ENCODE results near the gene DDX31. TPM values are rescaled to one million over a fixed set of nuclear protein-coding genes. Genes with fewer than 3 reads are reported as not detected.

The DDX31 gene
- total RNA-seq, 2 donors from 2014 or later = 7.6 to 19.7 TPM

GRCh38 chr9:132646726-132647125 lies 23.1 kb downstream of the DDX31 start:
- no peaks in the 10 kb centered on the region for H3K9me3 ChIP-seq
- ATAC-seq (ENCODE audit: insufficient number of reproducible peaks, low FRiP score, low read depth) (no peak), DNase-seq (ENCODE audit: low spot score) (no peak)
- no peaks in the 10 kb centered on the region for H3K4me1 ChIP-seq (ENCODE audit: control insufficient read depth in 1 of 2, low read depth in 2 of 2)
- TF ChIP-seq CTCF (IDR thresholded peaks at IDR 0.05) = no peak
- no peak overlapping the region for H3K27ac ChIP-seq
- no peaks in the 10 kb centered on the region for H3K27me3 ChIP-seq (replicated peaks; ENCODE audit: insufficient read depth)
- H3K4me3 ChIP-seq = no peak overlapping the region
- peaks cover 47% of the 10 kb centered on the region for H3K36me3 ChIP-seq

- Histone ChIP-seq H3K27ac (no peak overlapping the region), H3K4me3 (no peak overlapping the region), H3K9me3 (no peaks in the 10 kb centered on the region), H3K36me3 (peaks cover 56% of the 10 kb centered on the region), H3K27me3 (replicated peaks; ENCODE audit: insufficient read depth) (no peaks in the 10 kb centered on the region), H3K4me1 (ENCODE audit: control insufficient read depth in 1 of 2, low read depth in 2 of 2) (no peaks in the 10 kb centered on the region)
- DNase-seq (ENCODE audit: low spot score) (no peak), ATAC-seq (ENCODE audit: insufficient number of reproducible peaks, low FRiP score, low read depth) (no peak)
- TF ChIP-seq CTCF (IDR thresholded peaks at IDR 0.05) = no peak
Measured at GRCh38 chr9:132645711-132646110, 24.1 kb downstream of the DDX31 start.

- H3K36me3 ChIP-seq = peaks cover 60% of the 10 kb centered on the region
- no peak overlapping the region for H3K4me3 ChIP-seq
Measured at GRCh38 chr9:132645306-132645705, 24.5 kb downstream of the DDX31 start.

GRCh38 chr9:132644251-132644650 lies 25.5 kb downstream of the DDX31 start:
- no peak for TF ChIP-seq CTCF (IDR thresholded peaks at IDR 0.05)
- Histone ChIP-seq H3K4me3 (no peak overlapping the region), H3K36me3 (peaks cover 64% of the 10 kb centered on the region), H3K27ac (no peak overlapping the region), H3K27me3 (replicated peaks; ENCODE audit: insufficient read depth) (no peaks in the 10 kb centered on the region), H3K9me3 (no peaks in the 10 kb centered on the region), H3K4me1 (ENCODE audit: control insufficient read depth in 1 of 2, low read depth in 2 of 2) (no peaks in the 10 kb centered on the region)
- DNase-seq (ENCODE audit: low spot score) (no peak), ATAC-seq (ENCODE audit: insufficient number of reproducible peaks, low FRiP score, low read depth) (no peak)

More at GRCh38 chr9:132645306-132645705, 24.5 kb downstream of the DDX31 start:
- Histone ChIP-seq H3K27me3 (replicated peaks; ENCODE audit: insufficient read depth) (no peaks in the 10 kb centered on the region), H3K4me1 (ENCODE audit: control insufficient read depth in 1 of 2, low read depth in 2 of 2) (no peaks in the 10 kb centered on the region), H3K27ac (no peak overlapping the region), H3K9me3 (no peaks in the 10 kb centered on the region)
- TF ChIP-seq CTCF (IDR thresholded peaks at IDR 0.05) = no peak
- DNase-seq (ENCODE audit: low spot score) (no peak), ATAC-seq (ENCODE audit: insufficient number of reproducible peaks, low FRiP score, low read depth) (no peak)

- no peak overlapping the region for H3K4me3 ChIP-seq
- H3K9me3 ChIP-seq = no peaks in the 10 kb centered on the region
- H3K36me3 ChIP-seq = peaks cover 48% of the 10 kb centered on the region
- no peak for TF ChIP-seq CTCF (IDR thresholded peaks at IDR 0.05)
- H3K4me1 ChIP-seq (ENCODE audit: control insufficient read depth in 1 of 2, low read depth in 2 of 2) = no peaks in the 10 kb centered on the region
- no peak overlapping the region for H3K27ac ChIP-seq
- no peak for ATAC-seq (ENCODE audit: insufficient number of reproducible peaks, low FRiP score, low read depth)
- H3K27me3 ChIP-seq (replicated peaks; ENCODE audit: insufficient read depth) = no peaks in the 10 kb centered on the region
- no peak for DNase-seq (ENCODE audit: low spot score)
Measured at GRCh38 chr9:132641216-132641615, 28.6 kb downstream of the DDX31 start.
